HepG2 (cell line): ENCODE data around the gene LSS. TPM values are rescaled to one million over a fixed set of nuclear protein-coding genes. Genes with fewer than 3 reads are reported as not detected.

Experiments
- ATAC-seq: fragments of 200-7000 bp; cut with Tn5 transposase; 3 replicates; pipeline ENCODE4 v1.9.1; 2020; ENCODE audit warnings: mild to moderate bottlenecking, moderate library complexity
- BruUV-seq: library from RNA; stranded (reverse); fragments of 400-500 nt; replicated peaks from 2 replicates; lab custom pipeline; 2021; lab: Mats Ljungman, UMichigan
- CTCF ChIA-PET: fragments of 300-600 bp; formaldehyde crosslinking; extraction: SDS; loops from one replicate; lab custom pipeline; 2021; ENCODE audit warnings: low total read pairs, inconsistent platforms, low intra/inter-chr PET ratio; lab: Yijun Ruan, JAX
- POLR2A ChIA-PET: fragments of 350-600 bp; sonication (Branson Sonifier 250); formaldehyde crosslinking; loops from one replicate; lab custom pipeline; 2020; ENCODE audit warnings: antibody characterized with exemption, inconsistent platforms; lab: Yijun Ruan, JAX
- DNase-seq: peaks from one replicate; pipeline ENCODE4 v3.0.0-alpha.2; 2015; ENCODE audit warnings: low spot score
- FAIRE-seq: peaks from 3 replicates; lab custom pipeline; 2011; peaks lifted over from hg19 to GRCh38; lab: Jason Lieb, UNC
- H2AFZ ChIP-seq: one replicate; pipeline ENCODE4 v1.6.1; 2011; ENCODE audit warnings: low read length, inconsistent platforms
- H3K27ac ChIP-seq: fragments of 300-600 bp; 3 replicates; pipeline ENCODE4 v1.8.0; 2011; ENCODE audit warnings: mixed run types, mild to moderate bottlenecking, mixed read lengths, low read length, inconsistent platforms; ENCODE audit not compliant: insufficient read depth; ENCODE audit errors: extremely low read length
- H3K27me3 ChIP-seq, 2 experiments: fragments of 200-600 bp in 1 of 2; 2 replicates in 1 of 2; 3 replicates in 1 of 2; pipeline versions ENCODE4 v1.6.0 to v1.8.0; 2011; ENCODE audit warnings: low read length in 2 of 2, mild to moderate bottlenecking in 2 of 2, moderate library complexity in 2 of 2, inconsistent platforms in 1 of 2; ENCODE audit not compliant: insufficient read depth in 2 of 2, control insufficient read depth in 1 of 2
- H3K36me3 ChIP-seq, 2 experiments: fragments of 200-600 bp in 1 of 2; replicated peaks in 1 of 2; 2 replicates in 1 of 2; 3 replicates in 1 of 2; pipeline versions ENCODE4 v1.5.1 to v1.8.0; 2011; ENCODE audit warnings: low read length in 2 of 2, inconsistent platforms in 1 of 2; ENCODE audit not compliant: insufficient read depth in 2 of 2, control insufficient read depth in 1 of 2
- H3K4me1 ChIP-seq: 2 replicates; pipeline ENCODE4 v1.5.1; 2012; ENCODE audit warnings: low read length, inconsistent platforms; ENCODE audit not compliant: insufficient read depth
- H3K4me2 ChIP-seq: 2 replicates; pipeline ENCODE4 v1.6.0; 2011; ENCODE audit warnings: low read depth, low read length, inconsistent platforms
- H3K4me3 ChIP-seq, 3 experiments: fragments of 200-600 bp in 1 of 3; sonication (generic), shearing (Covaris generic) in 1 of 3; replicated peaks in 1 of 3; 2 replicates each; pipeline ENCODE4 v1.5.1; 2011 to 2016; ENCODE audit warnings: low read length in 3 of 3, inconsistent platforms in 2 of 3, low read depth in 2 of 3, mild to moderate bottlenecking in 2 of 3, control low read depth in 1 of 3, mixed read lengths in 1 of 3; ENCODE audit not compliant: insufficient read depth in 1 of 3
- H3K79me2 ChIP-seq: one replicate; pipeline ENCODE4 v1.6.1; 2011; ENCODE audit warnings: low read length, inconsistent platforms; ENCODE audit not compliant: insufficient read depth
- H3K9ac ChIP-seq: 2 replicates; pipeline ENCODE4 v1.6.0; 2011; ENCODE audit warnings: mild to moderate bottlenecking, low read depth, low read length, inconsistent platforms; ENCODE audit not compliant: insufficient read depth
- H3K9me3 ChIP-seq: 2 replicates; pipeline ENCODE4 v1.5.1; 2012; ENCODE audit warnings: mild to moderate bottlenecking, low read length
- H4K20me1 ChIP-seq: 2 replicates; pipeline ENCODE4 v1.6.0; 2011; ENCODE audit warnings: inconsistent platforms, mild to moderate bottlenecking, low read length, moderate library complexity; ENCODE audit not compliant: insufficient read depth
- CBX5 ChIP-seq: sonication (generic); formaldehyde crosslinking; IDR thresholded peaks from 2 replicates; pipeline ENCODE4 v1.4.0; 2020; ENCODE audit warnings: missing genetic modification reagents, borderline replicate concordance
- HDAC1 ChIP-seq: sonication (generic); formaldehyde crosslinking; IDR thresholded peaks from 2 replicates; pipeline ENCODE4 v1.5.1; 2020; ENCODE audit warnings: mild to moderate bottlenecking, missing genetic modification reagents
- HIVEP1 ChIP-seq: sonication (generic); formaldehyde crosslinking; IDR thresholded peaks from 2 replicates; pipeline ENCODE4 v1.4.0; 2020; ENCODE audit warnings: mild to moderate bottlenecking, missing genetic modification reagents
- HMGXB4 ChIP-seq, 2 experiments: sonication (generic) in 1 of 2; formaldehyde crosslinking in 1 of 2; IDR thresholded peaks; 2 replicates each; pipeline versions ENCODE4 v1.4.0 to v1.6.1; 2018 to 2020; ENCODE audit warnings: missing genetic modification reagents in 2 of 2, borderline replicate concordance in 1 of 2, low read depth in 1 of 2, mild to moderate bottlenecking in 1 of 2, missing biosample characterization in 1 of 2
- HNRNPH1 ChIP-seq: fragments of 200-400 bp; formaldehyde crosslinking; optimal IDR thresholded peaks from 2 replicates; pipeline ENCODE3; 2017; ENCODE audit warnings: mild to moderate bottlenecking, low read depth, low read length
- MAX ChIP-seq: IDR thresholded peaks from 2 replicates; pipeline ENCODE4 v1.6.1; 2012; ENCODE audit warnings: inconsistent platforms
- MED1 ChIP-seq: sonication (generic); formaldehyde crosslinking; IDR thresholded peaks from 2 replicates; pipeline ENCODE4 v1.4.0; 2020; ENCODE audit warnings: missing genetic modification reagents
- PHF20 ChIP-seq: sonication (generic); formaldehyde crosslinking; IDR thresholded peaks from 2 replicates; pipeline ENCODE4 v1.5.0; 2020; ENCODE audit warnings: mild to moderate bottlenecking, missing genetic modification reagents
- SAP130 ChIP-seq: IDR thresholded peaks from 2 replicates; pipeline ENCODE4 v1.6.1; 2016; ENCODE audit warnings: low read depth
- SMARCE1 ChIP-seq: fragments of 450-650 bp; IDR thresholded peaks from 2 replicates; pipeline ENCODE4 v1.6.1; 2017; ENCODE audit warnings: borderline replicate concordance
- SMC3 ChIP-seq: IDR thresholded peaks from 2 replicates; pipeline ENCODE4 v1.6.1; 2011; ENCODE audit warnings: low read length, improper control_type of control experiment
- SP2 ChIP-seq: sonication (generic); formaldehyde crosslinking; IDR thresholded peaks from 2 replicates; pipeline ENCODE4 v1.5.1; 2020; ENCODE audit warnings: mild to moderate bottlenecking, missing genetic modification reagents
- SRSF4 ChIP-seq: fragments of 200-400 bp; formaldehyde crosslinking; IDR thresholded peaks from one replicate; pipeline ENCODE4 v1.6.1; 2018; ENCODE audit warnings: mild to moderate bottlenecking, low read depth, low read length, moderate library complexity; ENCODE audit not compliant: poor library complexity, severe bottlenecking
- TAF1 ChIP-seq: sonication (generic); formaldehyde crosslinking; IDR thresholded peaks from 2 replicates; pipeline ENCODE4 v1.4.0; 2020; ENCODE audit warnings: missing genetic modification reagents
- XRCC5 ChIP-seq: fragments of 200-400 bp; formaldehyde crosslinking; optimal IDR thresholded peaks from 2 replicates; pipeline ENCODE3; 2017; ENCODE audit warnings: mild to moderate bottlenecking, low read length
- ZBTB37 ChIP-seq: sonication (generic); formaldehyde crosslinking; IDR thresholded peaks from 2 replicates; pipeline ENCODE4 v1.4.0; 2020; ENCODE audit warnings: mild to moderate bottlenecking, missing genetic modification reagents
- ZNF24 ChIP-seq: fragments of 450-650 bp; IDR thresholded peaks from 2 replicates; pipeline ENCODE4 v1.6.1; 2017; ENCODE audit warnings: antibody characterized with exemption, mild to moderate bottlenecking
- ZNF276 ChIP-seq: sonication (generic); formaldehyde crosslinking; IDR thresholded peaks from 2 replicates; pipeline ENCODE4 v1.4.0; 2020; ENCODE audit warnings: mild to moderate bottlenecking, low read depth, missing genetic modification reagents
- ZNF343 ChIP-seq: sonication (generic); formaldehyde crosslinking; IDR thresholded peaks from 2 replicates; pipeline ENCODE4 v1.4.0; 2020; ENCODE audit warnings: mild to moderate bottlenecking, missing genetic modification reagents
- ZNF451 ChIP-seq: sonication (generic); formaldehyde crosslinking; IDR thresholded peaks from 2 replicates; pipeline ENCODE4 v1.5.0; 2020; ENCODE audit warnings: mild to moderate bottlenecking, missing genetic modification reagents
- ZNF644 ChIP-seq: IDR thresholded peaks from 2 replicates; pipeline ENCODE4 v1.6.1; 2016; ENCODE audit warnings: low read depth
- whole genome bisulfite sequencing: methylation state at CpG from one replicate; pipeline ENCODE4 v1.1.6; 2017; ENCODE audit warnings: low lambda C conversion rate; 5-methylcytosine and 5-hydroxymethylcytosine counted together
- in situ Hi-C: cut with HindIII; loops from 2 replicates; pipeline ENCODE4 v1.10.0; 2017; ENCODE audit warnings: low pct_unique_long_range_greater_than_20kb; ENCODE audit not compliant: extremely low pct_ligation_motif_present
- intact Hi-C: fragments of 100-400 bp; cut with micrococcal nuclease; formaldehyde crosslinking; loops from one replicate; pipeline ENCODE4 v1.10.0; 2022; ENCODE audit not compliant: unreplicated experiment
- polyA plus RNA-seq, 8 experiments: library from polyadenylated mRNA; depleted of rRNA in 3 of 8; stranded (reverse) in 7 of 8; unstranded in 1 of 8; fragments of >200 nt; fragmentation: Illumina TruSeq in 4 of 8; extraction: Trizol in 4 of 8; gene quantifications; 2 replicates each; pipeline versions ENCODE4 v1.2.1 to v1.2.3, GENCODE V29; 2011 to 2016; ENCODE audit warnings: low read depth in 4 of 8, missing spikeins in 1 of 8, mixed read lengths in 1 of 8; ENCODE audit not compliant: insufficient read depth in 1 of 8
- total RNA-seq, 5 experiments: library from RNA; depleted of rRNA; stranded (reverse); fragments of >200 nt; fragmentation: Illumina TruSeq; extraction: Trizol; gene quantifications; 2 replicates each; pipeline ENCODE4 v1.2.3, GENCODE V29; 2016; ENCODE audit warnings: low read depth in 1 of 5

Gene LSS
- total and polyA plus RNA-seq, 2 of the 13 experiments (the other 11 are each of a cell fraction or from before 2014, with no cell fraction given): 72.6 to 113 TPM

- Histone ChIP-seq H4K20me1 (peaks cover 36% of the 10 kb centered on the region), H3K27ac (peak overlapping the region; percentile 64), H3K79me2 (peaks cover 75% of the 10 kb centered on the region), H3K9me3 (no peaks in the 10 kb centered on the region), H3K4me1 (peaks cover 60% of the 10 kb centered on the region), H3K4me3 (peak overlapping the region; percentile 91 to 99 (median 98)), H2AFZ (no peak overlapping the region), H3K36me3 (peaks cover 3 to 12% of the 10 kb centered on the region in 2 experiments), H3K9ac (peak overlapping the region; percentile 81), H3K27me3 (no peaks in the 10 kb centered on the region), H3K4me2 (peak overlapping the region; percentile 81)
- FAIRE-seq (no peak), DNase-seq (no peak), ATAC-seq (peak; percentile 45)
- BruUV-seq: no TSS peak
- CTCF ChIA-PET: no interaction called here
- 17% methylated on average over 4 of the region's 4 CpGs for WGBS
- POLR2A ChIA-PET: no interaction called here
- intact Hi-C loops (loop anchor here (5.0 to 10.0 kb wide), 2 partner anchors 58 to 70 kb away; partner anchors contain the start of genes FTCD, MCM3AP and YBEY), in situ Hi-C loops (loop anchor here (5.0 kb wide), 1 partner anchor 255 kb away; no protein-coding TSS in a partner anchor)
- TF ChIP-seq HIVEP1 (CRISPR knock-in tag) (no peak), ZNF276 (no peak), SP2 (CRISPR knock-in tag) (no peak), SMARCE1 (no peak), ZBTB37 (CRISPR knock-in tag) (no peak), PHF20 (0 out of 2 replicates have a peak, but pooled peaks have one; percentile 13), ZNF24 (no peak), HNRNPH1 (no peak), HMGXB4 (CRISPR knock-in tag; IDR thresholded peaks at IDR 0.05; ENCODE audit: borderline replicate concordance in 1 of 2, low read depth in 1 of 2) (peak in 1 of 2 experiments; percentile 19; a peak in 1 of 4 replicates), XRCC5 (peak; percentile 26), MED1 (0 out of 2 replicates have a peak, but pooled peaks have one; percentile 21), ZNF451 (CRISPR knock-in tag) (0 out of 2 replicates have a peak, but pooled peaks have one; percentile 3), SAP130 (CRISPR knock-in tag) (peak; percentile 35), MAX (no peak), HDAC1 (CRISPR knock-in tag) (peak; percentile 46; the same call in 1 of the 2 replicates), ZNF343 (no peak), TAF1 (CRISPR knock-in tag) (peak; percentile 35), ZNF644 (CRISPR knock-in tag) (no peak), SMC3 (no peak), CBX5 (CRISPR knock-in tag) (no peak), SRSF4 (no peak)
These were observed 1.5 kb downstream of the LSS start for GRCh38 chr21:46226920-46227599.
